Endodermal cell (in vitro differentiated cells): ENCODE results near the gene EGLN1. TPM values are rescaled to one million over a fixed set of nuclear protein-coding genes. Genes with fewer than 3 reads are reported as not detected.
"Not testable (repeated sequence)": the region's sequence is repeated elsewhere in the genome, so short reads cannot be mapped to it uniquely, and the experiment has no call there.

Experiments used
- DNase-seq: peaks from one replicate; pipeline ENCODE4 v3.0.0-alpha.2; 2017
- H3K27ac ChIP-seq: 2 replicates; pipeline ENCODE4 v1.5.1; 2013; ENCODE audit warnings: mild to moderate bottlenecking, low read depth, low read length, moderate library complexity
- H3K27me3 ChIP-seq: 2 replicates; pipeline ENCODE4 v1.6.1; 2013; ENCODE audit warnings: mild to moderate bottlenecking, low read length, moderate library complexity; ENCODE audit not compliant: insufficient read depth, control insufficient read depth, poor library complexity, severe bottlenecking
- H3K36me3 ChIP-seq: 2 replicates; pipeline ENCODE4 v1.7.0; 2013; ENCODE audit warnings: mild to moderate bottlenecking, low read length, moderate library complexity; ENCODE audit not compliant: control insufficient read depth, insufficient read depth
- H3K4me1 ChIP-seq: one replicate; pipeline ENCODE4 v1.7.0; 2013; ENCODE audit warnings: low read length; ENCODE audit not compliant: control insufficient read depth, insufficient read depth
- H3K4me3 ChIP-seq: 2 replicates; pipeline ENCODE4 v1.5.1; 2013; ENCODE audit warnings: mild to moderate bottlenecking, low read length, moderate library complexity
- H3K9ac ChIP-seq: 2 replicates; pipeline ENCODE4 v1.6.1; 2013; ENCODE audit warnings: mild to moderate bottlenecking, low read length, moderate library complexity; ENCODE audit not compliant: poor library complexity, severe bottlenecking; ENCODE audit errors: extremely low read depth
- H3K9me3 ChIP-seq: 2 replicates; pipeline ENCODE4 v1.6.1; 2013; ENCODE audit warnings: mild to moderate bottlenecking, low read length, moderate library complexity; ENCODE audit not compliant: control insufficient read depth
- H3K27ac Mint-ChIP-seq: 2 replicates; pipeline ENCODE4 v1.8.0; 2020; ENCODE audit warnings: mixed read lengths
- H3K27me3 Mint-ChIP-seq: 2 replicates; pipeline ENCODE4 v1.8.0; 2021; ENCODE audit warnings: mild to moderate bottlenecking, mixed read lengths; ENCODE audit not compliant: insufficient read depth
- H3K36me3 Mint-ChIP-seq: 2 replicates; pipeline ENCODE4 v1.8.0; 2020; ENCODE audit warnings: low read depth, mixed read lengths
- H3K4me1 Mint-ChIP-seq: 2 replicates; pipeline ENCODE4 v1.8.0; 2020; ENCODE audit warnings: mixed read lengths
- H3K4me3 Mint-ChIP-seq: 2 replicates; pipeline ENCODE4 v1.8.0; 2020; ENCODE audit warnings: mild to moderate bottlenecking, moderate library complexity, mixed read lengths
- H3K9me3 Mint-ChIP-seq: 2 replicates; pipeline ENCODE4 v1.8.0; 2020; ENCODE audit warnings: mild to moderate bottlenecking, mixed read lengths
- WGBS, 2 experiments: methylation state at CpG; one replicate each; pipeline versions ENCODE4 v1.1.5 to v1.1.7; 2013; ENCODE audit warnings: missing lambda C conversion rate in 2 of 2, mixed read lengths in 1 of 2; ENCODE audit not compliant: insufficient coverage in 1 of 2, insufficient read length in 1 of 2; 5-methylcytosine and 5-hydroxymethylcytosine counted together
- long read RNA-seq, 4 experiments: library from polyadenylated mRNA in 2 of 4; library from RNA in 1 of 4; library from capped mRNA in 1 of 4; stranded (forward) in 3 of 4; unstranded in 1 of 4; transcript quantifications; one replicate each; pipeline ENCODE4 v2.0.0, GENCODE V29; 2020 to 2021; ENCODE audit warnings: inconsistent platforms in 1 of 4
- polyA plus RNA-seq, 2 experiments: library from polyadenylated mRNA; stranded (reverse); fragments of 50-300 nt; gene quantifications; one replicate each; pipeline ENCODE4 v1.2.3, GENCODE V29; 2013
- total RNA-seq, 2 donors: library from RNA; stranded (reverse); fragmentation: NEBNext Ultra II Directional in 1 of 2; extraction: Animal tissue kit (Norgen Biotek cat#: 25700) in 1 of 2; gene quantifications; 2 replicates in 1 of 2; 3 replicates in 1 of 2; pipeline ENCODE4 v1.2.1, GENCODE V29; 2021
- TF ChIP-seq, protein P1 (sequence below): fragments of 200-600 bp; sonication (generic); conservative IDR thresholded peaks from 2 replicates; pipeline ENCODE4 v1.5.0; 2021; ENCODE audit warnings: antibody characterized with exemption, mild to moderate bottlenecking

The EGLN1 gene
- total RNA-seq: 10 to 100 TPM; 12.2 to 17.4 TPM
- polyA plus RNA-seq (2013, experiment 1 of 2): 17.6 TPM
- 18.7 TPM for polyA plus RNA-seq (2013, experiment 2 of 2)
- long read RNA-seq, experiment 1, full-length matches to known transcripts: 4 of 5 reads
- long read RNA-seq, experiment 1, partial matches to known transcripts: 0 of 5 reads
- long read RNA-seq, experiment 1, other reads (novel, unspliced or antisense): 1 of 5 reads
- long read RNA-seq, experiment 2, full-length matches to known transcripts: 33 of 40 reads
- long read RNA-seq, experiment 2, partial matches to known transcripts: 2 of 40 reads
- long read RNA-seq, experiment 2, other reads (novel, unspliced or antisense): 5 of 40 reads
- long read RNA-seq, experiment 3, partial matches to known transcripts: 1 of 3 reads
- long read RNA-seq, experiment 3, other reads (novel, unspliced or antisense): 2 of 3 reads
- long read RNA-seq, experiment 4, partial matches to known transcripts: 0 of 2 reads
- long read RNA-seq, experiment 4, other reads (novel, unspliced or antisense): 2 of 2 reads

DNA sequence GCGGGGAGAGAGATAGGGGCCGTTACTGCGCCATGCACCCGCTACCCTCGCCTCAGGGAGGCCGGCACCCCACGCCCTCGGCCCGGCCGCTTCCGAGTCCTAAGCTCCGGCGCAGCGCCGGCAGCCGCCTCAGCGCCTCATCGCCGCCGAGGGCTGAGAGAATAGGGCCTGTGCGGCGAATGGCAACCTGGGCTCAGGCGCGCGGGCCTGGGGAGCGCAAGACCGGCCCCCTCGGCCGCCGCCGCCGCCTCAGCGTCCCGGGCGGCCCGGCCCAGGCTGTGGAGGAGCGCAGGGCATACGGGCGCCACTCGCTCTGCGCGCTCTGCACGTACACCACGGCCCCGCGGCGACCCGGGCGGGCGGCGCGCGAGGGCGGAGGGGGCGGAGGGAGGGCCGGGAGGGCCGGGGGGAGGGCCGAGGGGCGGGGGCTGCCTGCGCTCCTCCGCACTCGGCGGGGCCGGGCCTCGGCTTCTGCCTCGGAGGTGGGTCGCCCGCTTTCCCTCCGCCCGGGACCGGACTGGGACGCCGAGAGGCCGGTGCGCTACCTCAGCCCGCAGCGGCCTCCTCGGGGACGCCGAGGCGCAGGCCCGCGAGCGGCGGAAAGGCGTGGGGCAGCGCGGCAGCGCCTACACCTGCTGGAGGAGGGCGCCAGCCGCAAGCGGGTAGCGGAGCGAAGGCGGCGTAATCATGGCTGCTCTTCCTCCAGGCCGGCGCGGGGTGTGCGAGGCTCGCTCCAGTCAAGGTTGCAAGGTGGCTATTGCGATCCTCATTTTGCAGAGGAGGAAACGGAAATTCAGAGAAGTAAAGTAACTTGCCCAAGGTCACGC, at the start of gene EGLN1:
Gene EGLN1 (minus strand): TSS at position 317 of the 827 bp plus-strand sequence. CDS start 399 bp downstream, outside the sequence.
- H3K27ac Mint-ChIP-seq: peak within 1 kb of the TSS; percentile 94
- H3K36me3 Mint-ChIP-seq: no peaks in the 10 kb centered on the region
- H3K4me3 ChIP-seq: peak within 1 kb of the TSS; percentile 90
- H3K9me3 ChIP-seq: no peaks in the 10 kb centered on the region
- H3K36me3 ChIP-seq: no peaks in the 10 kb centered on the region
- no peaks in the 10 kb centered on the region for H3K9me3 Mint-ChIP-seq
- peaks cover 49% of the 10 kb centered on the region for H3K27me3 Mint-ChIP-seq
- peak within 1 kb of the TSS; percentile 75 for H3K27ac ChIP-seq
- H3K27me3 ChIP-seq: peaks cover 16% of the 10 kb centered on the region
- DNase-seq: peak; percentile 89
- H3K4me3 Mint-ChIP-seq: peak within 1 kb of the TSS; percentile 85
- TF ChIP-seq, protein P1, sequence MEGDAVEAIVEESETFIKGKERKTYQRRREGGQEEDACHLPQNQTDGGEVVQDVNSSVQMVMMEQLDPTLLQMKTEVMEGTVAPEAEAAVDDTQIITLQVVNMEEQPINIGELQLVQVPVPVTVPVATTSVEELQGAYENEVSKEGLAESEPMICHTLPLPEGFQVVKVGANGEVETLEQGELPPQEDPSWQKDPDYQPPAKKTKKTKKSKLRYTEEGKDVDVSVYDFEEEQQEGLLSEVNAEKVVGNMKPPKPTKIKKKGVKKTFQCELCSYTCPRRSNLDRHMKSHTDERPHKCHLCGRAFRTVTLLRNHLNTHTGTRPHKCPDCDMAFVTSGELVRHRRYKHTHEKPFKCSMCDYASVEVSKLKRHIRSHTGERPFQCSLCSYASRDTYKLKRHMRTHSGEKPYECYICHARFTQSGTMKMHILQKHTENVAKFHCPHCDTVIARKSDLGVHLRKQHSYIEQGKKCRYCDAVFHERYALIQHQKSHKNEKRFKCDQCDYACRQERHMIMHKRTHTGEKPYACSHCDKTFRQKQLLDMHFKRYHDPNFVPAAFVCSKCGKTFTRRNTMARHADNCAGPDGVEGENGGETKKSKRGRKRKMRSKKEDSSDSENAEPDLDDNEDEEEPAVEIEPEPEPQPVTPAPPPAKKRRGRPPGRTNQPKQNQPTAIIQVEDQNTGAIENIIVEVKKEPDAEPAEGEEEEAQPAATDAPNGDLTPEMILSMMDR: peak; percentile 62
- WGBS, 2 experiments: 0% methylated on average over 17 to 104 of the region's 104 CpGs
- H3K4me1 ChIP-seq: peaks cover 4% of the 10 kb centered on the region
- peaks cover 32% of the 10 kb centered on the region for H3K4me1 Mint-ChIP-seq
- H3K9ac ChIP-seq: peak within 1 kb of the TSS; percentile 67

DNA sequence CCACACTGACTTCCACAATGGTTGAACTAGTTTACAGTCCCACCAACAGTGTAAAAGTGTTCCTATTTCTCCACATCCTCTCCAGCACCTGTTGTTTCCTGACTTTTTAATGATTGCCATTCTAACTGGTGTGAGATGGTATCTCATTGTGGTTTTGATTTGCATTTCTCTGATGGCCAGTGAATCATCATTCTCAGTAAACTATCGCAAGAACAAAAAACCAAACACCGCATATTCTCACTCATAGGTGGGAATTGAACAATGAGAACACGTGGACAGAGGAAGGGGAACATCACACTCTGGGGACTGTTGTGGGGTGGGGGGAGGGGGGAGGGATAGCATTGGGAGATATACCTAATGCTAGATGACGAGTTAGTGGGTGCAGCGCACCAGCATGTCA, 49.4 kb upstream of the EGLN1 start:
- H3K27ac Mint-ChIP-seq, H3K9me3 ChIP-seq, H3K4me1 Mint-ChIP-seq, H3K27me3 ChIP-seq, H3K36me3 ChIP-seq, H3K9ac ChIP-seq, DNase-seq, H3K4me3 ChIP-seq, H3K27ac ChIP-seq, H3K9me3 Mint-ChIP-seq, H3K4me1 ChIP-seq, H3K4me3 Mint-ChIP-seq, H3K36me3 Mint-ChIP-seq, H3K27me3 Mint-ChIP-seq: not testable (repeated sequence)
- WGBS, 2 experiments: 94% methylated on average over 3 of the region's 5 CpGs; no CpG with 5 or more reads in 1 of the 2 experiments

DNA sequence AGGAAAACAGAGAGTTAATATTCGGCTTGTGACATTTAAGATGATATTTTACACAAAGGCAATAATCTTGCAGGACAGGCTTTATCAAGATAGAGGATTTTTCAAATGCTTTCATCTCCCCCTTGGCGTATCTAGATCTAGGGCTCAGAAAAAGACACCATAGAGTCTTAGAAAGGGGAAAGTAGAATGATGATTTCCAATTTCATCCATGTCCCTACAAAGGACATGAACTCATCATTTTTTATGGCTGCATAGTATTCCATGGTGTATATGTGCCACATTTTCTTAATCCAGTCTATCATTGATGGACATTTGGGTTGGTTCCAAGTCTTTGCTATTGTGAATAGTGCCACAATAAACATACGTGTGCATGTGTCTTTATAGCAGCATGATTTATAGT, 48.9 kb upstream of the EGLN1 start:
- not testable (repeated sequence) for H3K9me3 ChIP-seq, H3K4me3 Mint-ChIP-seq, H3K27me3 ChIP-seq, H3K27ac Mint-ChIP-seq, H3K4me1 Mint-ChIP-seq, H3K9me3 Mint-ChIP-seq, H3K36me3 ChIP-seq, H3K36me3 Mint-ChIP-seq, H3K27me3 Mint-ChIP-seq, DNase-seq, H3K27ac ChIP-seq, H3K4me1 ChIP-seq, H3K9ac ChIP-seq, H3K4me3 ChIP-seq
- WGBS, 2 experiments: 78 to 90% methylated on average over 1 to 2 of the region's 3 CpGs

DNA sequence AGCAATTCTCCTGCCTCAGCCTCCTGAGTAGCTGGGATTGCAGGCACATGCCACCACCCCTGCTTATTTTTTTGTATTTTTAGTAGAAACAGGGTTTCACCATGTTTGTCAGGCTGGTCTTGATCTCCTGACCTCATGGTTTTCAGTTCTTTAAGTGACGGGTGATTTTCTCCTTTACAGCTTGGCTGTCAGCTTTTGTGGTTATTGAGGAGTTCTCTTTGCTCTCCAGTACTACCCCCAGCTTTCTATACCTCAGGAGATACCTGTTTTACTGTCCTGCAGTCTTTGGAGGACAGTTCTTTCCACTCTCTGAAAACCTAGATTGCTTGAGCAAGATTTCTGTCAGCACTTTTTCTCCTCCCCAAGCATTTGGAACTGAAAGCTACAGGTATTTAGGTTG, 45.9 kb upstream of the EGLN1 start:
- Histone ChIP-seq H3K4me1 (no peaks in the 10 kb centered on the region), H3K27me3 (no peaks in the 10 kb centered on the region), H3K27ac (no peak overlapping the region), H3K36me3 (no peaks in the 10 kb centered on the region), H3K9me3 (no peaks in the 10 kb centered on the region), H3K4me3 (no peak overlapping the region), H3K9ac (no peak overlapping the region)
- Mint-ChIP-seq H3K27me3 (peaks cover 2% of the 10 kb centered on the region), H3K36me3 (no peaks in the 10 kb centered on the region), H3K4me3 (no peak overlapping the region), H3K27ac (no peak overlapping the region), H3K9me3 (peaks cover 17% of the 10 kb centered on the region), H3K4me1 (no peaks in the 10 kb centered on the region)
- no peak for DNase-seq
- TF ChIP-seq, protein P1: no peak
- 100% methylated on average over 1 of the region's 1 CpG; no CpG with 5 or more reads in 1 of the 2 experiments for WGBS, 2 experiments
